Esophagus muscularis mucosa (tissue), 4 donors: ENCODE measurements around the gene HOXB6.

Source experiments
- CTCF ChIP-seq, 3 experiments: fragments of 200-600 bp in 2 of 3; fragments of 450-650 bp in 1 of 3; sonication (generic) in 2 of 3; IDR thresholded peaks; one replicate each; pipeline ENCODE4 v1.5.1; 2017 to 2019; ENCODE audit warnings: antibody characterized with exemption in 3 of 3, mild to moderate bottlenecking in 2 of 3, moderate library complexity in 1 of 3
- EP300 ChIP-seq: sonication (generic); formaldehyde crosslinking; IDR thresholded peaks from one replicate; pipeline ENCODE4 v1.6.1; 2017; ENCODE audit warnings: antibody characterized with exemption
- POLR2A ChIP-seq: fragments of 450-650 bp; IDR thresholded peaks from one replicate; pipeline ENCODE4 v1.6.1; 2017; ENCODE audit warnings: antibody characterized with exemption, moderate library complexity, mild to moderate bottlenecking, low read depth
- POLR2AphosphoS5 ChIP-seq, 2 donors: sonication (generic); formaldehyde crosslinking; IDR thresholded peaks; one replicate each; pipeline ENCODE4 v1.6.1; 2017; ENCODE audit warnings: antibody characterized with exemption in 2 of 2

GRCh38 chr17:48586355-48587258, 18.2 kb downstream of the HOXB6 start:
- TF ChIP-seq CTCF (IDR thresholded peaks at IDR 0.05) (no peak), POLR2A (no peak), POLR2AphosphoS5 (IDR thresholded peaks at IDR 0.05) (no peak), EP300 (no peak)
